HEK293 (cell line): ENCODE measurements around the gene AIG1.

ENCODE experiments used
- ATF2 ChIP-seq: fragments of 450-650 bp; formaldehyde crosslinking; IDR thresholded peaks from 2 replicates; pipeline ENCODE4 v1.5.1; 2016; ENCODE audit warnings: missing biosample characterization, missing genetic modification characterization, low read depth
- BCL11B ChIP-seq: fragments of 450-650 bp; formaldehyde crosslinking; IDR thresholded peaks from 2 replicates; pipeline ENCODE4 v1.5.1; 2016; ENCODE audit warnings: low read depth, missing biosample characterization, missing genetic modification characterization
- GLI2 ChIP-seq: fragments of 450-650 bp; formaldehyde crosslinking; IDR thresholded peaks from 2 replicates; pipeline ENCODE4; 2017; ENCODE audit warnings: missing biosample characterization, missing genetic modification characterization, low read depth, borderline replicate concordance
- GLI4 ChIP-seq: fragments of 450-650 bp; formaldehyde crosslinking; IDR thresholded peaks from 2 replicates; pipeline ENCODE4 v1.5.1; 2016; ENCODE audit warnings: missing biosample characterization, missing genetic modification characterization
- GLIS1 ChIP-seq: fragments of 450-650 bp; formaldehyde crosslinking; IDR thresholded peaks from 2 replicates; pipeline ENCODE4 v1.5.1; 2016; ENCODE audit warnings: missing biosample characterization, missing genetic modification characterization
- GLIS2 ChIP-seq: fragments of 450-650 bp; formaldehyde crosslinking; IDR thresholded peaks from 2 replicates; pipeline ENCODE4 v1.5.1; 2016; ENCODE audit warnings: missing biosample characterization, missing genetic modification characterization
- HOXA7 ChIP-seq: sonication (generic); formaldehyde crosslinking; IDR thresholded peaks from 2 replicates; pipeline ENCODE4 v1.8.1; 2022; ENCODE audit warnings: missing genetic modification reagents, borderline replicate concordance
- IKZF3 ChIP-seq: fragments of 450-650 bp; IDR thresholded peaks from 2 replicates; pipeline ENCODE4 v1.5.0; 2018; ENCODE audit warnings: missing biosample characterization, mild to moderate bottlenecking, missing genetic modification characterization, moderate library complexity
- KLF17 ChIP-seq: fragments of 450-650 bp; formaldehyde crosslinking; IDR thresholded peaks from 2 replicates; pipeline ENCODE4 v1.5.1; 2016; ENCODE audit warnings: missing biosample characterization, missing genetic modification characterization
- MZF1 ChIP-seq: fragments of 450-650 bp; formaldehyde crosslinking; IDR thresholded peaks from 2 replicates; pipeline ENCODE4 v1.5.1; 2017; ENCODE audit warnings: missing biosample characterization, missing genetic modification characterization, borderline replicate concordance
- OVOL3 ChIP-seq: fragments of 450-650 bp; formaldehyde crosslinking; IDR thresholded peaks from 2 replicates; pipeline ENCODE4 v1.5.1; 2016; ENCODE audit warnings: missing biosample characterization, missing genetic modification characterization
- SP3 ChIP-seq: fragments of 450-650 bp; formaldehyde crosslinking; IDR thresholded peaks from 2 replicates; pipeline ENCODE4 v1.5.1; 2016; ENCODE audit warnings: missing biosample characterization, missing genetic modification characterization
- TRIM28 ChIP-seq: IDR thresholded peaks from 2 replicates; pipeline ENCODE4 v1.6.1; 2011; ENCODE audit warnings: low read length, control low read depth, borderline replicate concordance
- ZBTB1 ChIP-seq: fragments of 450-650 bp; formaldehyde crosslinking; IDR thresholded peaks from 2 replicates; pipeline ENCODE4 v1.5.1; 2016; ENCODE audit warnings: missing biosample characterization, missing genetic modification characterization
- ZFP41 ChIP-seq: fragments of 450-650 bp; formaldehyde crosslinking; IDR thresholded peaks from 2 replicates; pipeline ENCODE4 v1.5.1; 2016; ENCODE audit warnings: missing biosample characterization, missing genetic modification characterization, borderline replicate concordance
- ZFP69B ChIP-seq: fragments of 450-650 bp; formaldehyde crosslinking; IDR thresholded peaks from 2 replicates; pipeline ENCODE4 v1.5.1; 2016; ENCODE audit warnings: missing biosample characterization, missing genetic modification characterization
- ZIC2 ChIP-seq: fragments of 450-650 bp; formaldehyde crosslinking; IDR thresholded peaks from 2 replicates; pipeline ENCODE4 v1.5.1; 2016; ENCODE audit warnings: missing biosample characterization, missing genetic modification characterization
- ZNF10 ChIP-seq: fragments of 450-650 bp; formaldehyde crosslinking; IDR thresholded peaks from 2 replicates; pipeline ENCODE4 v1.5.1; 2017; ENCODE audit warnings: missing biosample characterization, missing genetic modification characterization
- ZNF155 ChIP-seq: fragments of 450-650 bp; formaldehyde crosslinking; IDR thresholded peaks from 2 replicates; pipeline ENCODE4 v1.5.1; 2016; ENCODE audit warnings: missing biosample characterization, missing genetic modification characterization
- ZNF239 ChIP-seq: fragments of 450-650 bp; formaldehyde crosslinking; IDR thresholded peaks from 2 replicates; pipeline ENCODE4 v1.5.1; 2016; ENCODE audit warnings: missing biosample characterization, missing genetic modification characterization
- ZNF24 ChIP-seq: fragments of 450-650 bp; formaldehyde crosslinking; IDR thresholded peaks from 2 replicates; pipeline ENCODE4 v1.5.1; 2016; ENCODE audit warnings: missing biosample characterization, missing genetic modification characterization
- ZNF248 ChIP-seq: fragments of 450-650 bp; formaldehyde crosslinking; IDR thresholded peaks from 2 replicates; pipeline ENCODE4 v1.5.1; 2017; ENCODE audit warnings: missing biosample characterization, missing genetic modification characterization
- ZNF335 ChIP-seq: fragments of 450-650 bp; formaldehyde crosslinking; conservative IDR thresholded peaks from 2 replicates; pipeline ENCODE4 v1.5.1; 2016; ENCODE audit warnings: missing biosample characterization, missing genetic modification characterization
- ZNF394 ChIP-seq: fragments of 450-650 bp; formaldehyde crosslinking; IDR thresholded peaks from 2 replicates; pipeline ENCODE4 v1.5.1; 2016; ENCODE audit warnings: missing biosample characterization, missing genetic modification characterization, mild to moderate bottlenecking, moderate library complexity, borderline replicate concordance
- ZNF423 ChIP-seq: fragments of 450-650 bp; formaldehyde crosslinking; IDR thresholded peaks from 2 replicates; pipeline ENCODE4 v1.5.1; 2016; ENCODE audit warnings: missing biosample characterization, missing genetic modification characterization
- ZNF449 ChIP-seq: fragments of 450-650 bp; formaldehyde crosslinking; IDR thresholded peaks from 2 replicates; pipeline ENCODE4 v1.5.1; 2017; ENCODE audit warnings: missing biosample characterization, mild to moderate bottlenecking, missing genetic modification characterization, moderate library complexity
- ZNF473 ChIP-seq: fragments of 450-650 bp; formaldehyde crosslinking; IDR thresholded peaks from 2 replicates; pipeline ENCODE4 v1.5.1; 2017; ENCODE audit warnings: missing biosample characterization, missing genetic modification characterization
- ZNF48 ChIP-seq: fragments of 450-650 bp; formaldehyde crosslinking; IDR thresholded peaks from 2 replicates; pipeline ENCODE4 v1.5.1; 2016; ENCODE audit warnings: missing biosample characterization, missing genetic modification characterization
- ZNF521 ChIP-seq: fragments of 450-650 bp; formaldehyde crosslinking; IDR thresholded peaks from 2 replicates; pipeline ENCODE4 v1.5.1; 2017; ENCODE audit warnings: missing biosample characterization, mild to moderate bottlenecking, missing genetic modification characterization
- ZNF585B ChIP-seq: fragments of 450-650 bp; formaldehyde crosslinking; IDR thresholded peaks from 2 replicates; pipeline ENCODE4 v1.5.1; 2016; ENCODE audit warnings: missing biosample characterization, missing genetic modification characterization
- ZNF596 ChIP-seq: fragments of 450-650 bp; IDR thresholded peaks from 2 replicates; pipeline ENCODE4 v1.5.0; 2018; ENCODE audit warnings: missing biosample characterization, mild to moderate bottlenecking, missing genetic modification characterization, moderate library complexity
- ZNF645 ChIP-seq: fragments of 450-650 bp; formaldehyde crosslinking; IDR thresholded peaks from 2 replicates; pipeline ENCODE4; 2016; ENCODE audit warnings: missing biosample characterization, missing genetic modification characterization
- ZNF677 ChIP-seq: fragments of 450-650 bp; IDR thresholded peaks from 2 replicates; pipeline ENCODE4 v1.5.0; 2018; ENCODE audit warnings: missing biosample characterization, mild to moderate bottlenecking, missing genetic modification characterization, moderate library complexity
- ZNF701 ChIP-seq: fragments of 450-650 bp; formaldehyde crosslinking; IDR thresholded peaks from 2 replicates; pipeline ENCODE4 v1.5.1; 2016; ENCODE audit warnings: missing biosample characterization, missing genetic modification characterization
- ZNF768 ChIP-seq: fragments of 450-650 bp; formaldehyde crosslinking; IDR thresholded peaks from 2 replicates; pipeline ENCODE4 v1.5.1; 2018; ENCODE audit warnings: missing biosample characterization, mild to moderate bottlenecking, missing genetic modification characterization
- ZNF777 ChIP-seq: fragments of 450-650 bp; formaldehyde crosslinking; IDR thresholded peaks from 2 replicates; pipeline ENCODE4 v1.5.1; 2017; ENCODE audit warnings: missing biosample characterization, missing genetic modification characterization, borderline replicate concordance
- ZNF843 ChIP-seq: fragments of 450-650 bp; formaldehyde crosslinking; IDR thresholded peaks from 2 replicates; pipeline ENCODE4 v1.5.1; 2016; ENCODE audit warnings: missing biosample characterization, missing genetic modification characterization

AIG1 gene

GRCh38 chr6:143125455-143125854 is 64.8 kb downstream of the AIG1 start (continued):
- TF ChIP-seq GLI2 (tag by site-specific recombination) = 0 out of 2 replicates have a peak, but pooled peaks have one; percentile 0
- no peak for TF ChIP-seq GLI4 (tag by site-specific recombination)
- no peak for TF ChIP-seq ZNF596 (tag by site-specific recombination)
- no peak for TF ChIP-seq ZNF521 (tag by site-specific recombination)
- TF ChIP-seq ZNF777 (tag by site-specific recombination) = no peak
- no peak for TF ChIP-seq HOXA7 (CRISPR knock-in tag)
- no peak for TF ChIP-seq ZNF585B
- peak; percentile 89 for TF ChIP-seq ZIC2 (tag by site-specific recombination)
- TF ChIP-seq MZF1 (tag by site-specific recombination) = no peak
- peak; percentile 91 for TF ChIP-seq GLIS1 (tag by site-specific recombination)
- TF ChIP-seq ZNF248 (tag by site-specific recombination) = no peak
- TF ChIP-seq ZNF645 (tag by site-specific recombination) = no peak
- no peak for TF ChIP-seq ZNF449 (tag by site-specific recombination)
- TF ChIP-seq ZNF24 = no peak
- TF ChIP-seq BCL11B (tag by site-specific recombination) = no peak
- TF ChIP-seq IKZF3 (tag by site-specific recombination) = no peak
- TF ChIP-seq ZNF843 (tag by site-specific recombination) = peak; percentile 59; the same call in 1 of the 2 replicates
- no peak for TF ChIP-seq ZNF48
- TF ChIP-seq ZNF473 (tag by site-specific recombination) = no peak
- TF ChIP-seq TRIM28 = peak; percentile 76
- no peak for TF ChIP-seq ZFP41 (tag by site-specific recombination)
- TF ChIP-seq ZNF239 (tag by site-specific recombination) = no peak
- no peak for TF ChIP-seq ATF2
- TF ChIP-seq ZNF335 = no peak
- no peak for TF ChIP-seq ZNF155 (tag by site-specific recombination)
- TF ChIP-seq ZFP69B (tag by site-specific recombination) = no peak
- no peak for TF ChIP-seq ZBTB1 (tag by site-specific recombination)
- no peak for TF ChIP-seq OVOL3 (tag by site-specific recombination)
- no peak for TF ChIP-seq ZNF677
- no peak for TF ChIP-seq ZNF768
- TF ChIP-seq ZNF394 (tag by site-specific recombination) = no peak
- TF ChIP-seq KLF17 (tag by site-specific recombination) = no peak
- no peak for TF ChIP-seq ZNF10
- no peak for TF ChIP-seq GLIS2 (tag by site-specific recombination)
- TF ChIP-seq ZNF701 (tag by site-specific recombination) = 0 out of 2 replicates have a peak, but pooled peaks have one; percentile 59
- peak; percentile 63; the same call in 1 of the 2 replicates for TF ChIP-seq ZNF423 (tag by site-specific recombination)
- TF ChIP-seq SP3 (tag by site-specific recombination) = no peak
